OCI-LY3 (cell line): Measurements from ENCODE around the gene TUG1.

ENCODE experiments used
- CTCF ChIP-seq: fragments of 200-600, 300-600 bp; sonication (generic); IDR thresholded peaks from 2 replicates; pipeline ENCODE4 v1.5.1; 2014; ENCODE audit warnings: antibody characterized with exemption, low read length, low read depth
- EZH2phosphoT487 ChIP-seq: fragments of 200-600 bp; shearing (Covaris generic); IDR thresholded peaks from 2 replicates; pipeline ENCODE4 v1.6.1; 2018; ENCODE audit warnings: antibody characterized with exemption, mixed run types, low read depth

GRCh38 chr22:31005535-31005934 lies 36.5 kb downstream of the TUG1 start:
- TF ChIP-seq CTCF (no peak), EZH2phosphoT487 (no peak)
